H1 (cell line): ENCODE results near the gene CAMSAP3. TPM values are rescaled to one million over a fixed set of nuclear protein-coding genes. Genes with fewer than 3 reads are reported as not detected.

Source experiments
- CHD1 ChIP-seq: IDR thresholded peaks from 2 replicates; pipeline ENCODE4 v1.6.1; 2012; ENCODE audit warnings: low read depth, low read length, improper control_type of control experiment
- RAD21 ChIP-seq, 2 experiments: IDR thresholded peaks in 1 of 2; conservative IDR thresholded peaks in 1 of 2; 2 replicates each; pipeline ENCODE4 v1.6.1; 2011; ENCODE audit warnings: low read depth in 2 of 2, low read length in 2 of 2, improper control_type of control experiment in 1 of 2, inconsistent platforms in 1 of 2, mild to moderate bottlenecking in 1 of 2, moderate library complexity in 1 of 2
- polyA plus RNA-seq, 7 experiments: library from polyadenylated mRNA; depleted of rRNA in 3 of 7; stranded (reverse) in 5 of 7; unstranded in 2 of 7; fragments of >200 nt in 5 of 7; fragments of 200-250 nt in 2 of 7; gene quantifications; 1 replicate in 5 of 7; 2 replicates in 1 of 7; 4 replicates in 1 of 7; pipeline versions ENCODE4 v1.2.1 to v1.2.3, GENCODE V29; 2011 to 2013; ENCODE audit warnings: missing spikeins in 2 of 7, mixed read lengths in 2 of 7
- total RNA-seq: library from RNA; stranded (reverse); fragmentation: NEBNext Ultra II Directional; extraction: Animal tissue kit (Norgen Biotek cat#: 25700); gene quantifications from 2 replicates; pipeline ENCODE4 v1.2.1, GENCODE V29; 2021
- TF ChIP-seq, protein P1 (sequence below): fragments of 300-600 bp; sonication (generic); IDR thresholded peaks from 2 replicates; pipeline ENCODE4 v1.7.1; 2012; ENCODE audit warnings: low read length, moderate library complexity, mild to moderate bottlenecking, inconsistent platforms; ENCODE audit not compliant: insufficient replicate concordance
- TF ChIP-seq, protein P2 (sequence below), 3 experiments: IDR thresholded peaks; 1 replicate in 2 of 3; 2 replicates in 1 of 3; pipeline versions ENCODE4 v1.5.1 to v1.6.1; 2011; ENCODE audit warnings: low read length in 3 of 3, mild to moderate bottlenecking in 3 of 3, inconsistent platforms in 2 of 3, low read depth in 1 of 3, moderate library complexity in 1 of 3; ENCODE audit not compliant: insufficient read depth in 1 of 3; ENCODE audit errors: control extremely low read depth in 1 of 3

CAMSAP3 gene
- total and polyA plus RNA-seq, 2 of the 8 experiments (the other 6 are each of a cell fraction or from before 2014, with no cell fraction given): 11.4 to 30.4 TPM

DNA sequence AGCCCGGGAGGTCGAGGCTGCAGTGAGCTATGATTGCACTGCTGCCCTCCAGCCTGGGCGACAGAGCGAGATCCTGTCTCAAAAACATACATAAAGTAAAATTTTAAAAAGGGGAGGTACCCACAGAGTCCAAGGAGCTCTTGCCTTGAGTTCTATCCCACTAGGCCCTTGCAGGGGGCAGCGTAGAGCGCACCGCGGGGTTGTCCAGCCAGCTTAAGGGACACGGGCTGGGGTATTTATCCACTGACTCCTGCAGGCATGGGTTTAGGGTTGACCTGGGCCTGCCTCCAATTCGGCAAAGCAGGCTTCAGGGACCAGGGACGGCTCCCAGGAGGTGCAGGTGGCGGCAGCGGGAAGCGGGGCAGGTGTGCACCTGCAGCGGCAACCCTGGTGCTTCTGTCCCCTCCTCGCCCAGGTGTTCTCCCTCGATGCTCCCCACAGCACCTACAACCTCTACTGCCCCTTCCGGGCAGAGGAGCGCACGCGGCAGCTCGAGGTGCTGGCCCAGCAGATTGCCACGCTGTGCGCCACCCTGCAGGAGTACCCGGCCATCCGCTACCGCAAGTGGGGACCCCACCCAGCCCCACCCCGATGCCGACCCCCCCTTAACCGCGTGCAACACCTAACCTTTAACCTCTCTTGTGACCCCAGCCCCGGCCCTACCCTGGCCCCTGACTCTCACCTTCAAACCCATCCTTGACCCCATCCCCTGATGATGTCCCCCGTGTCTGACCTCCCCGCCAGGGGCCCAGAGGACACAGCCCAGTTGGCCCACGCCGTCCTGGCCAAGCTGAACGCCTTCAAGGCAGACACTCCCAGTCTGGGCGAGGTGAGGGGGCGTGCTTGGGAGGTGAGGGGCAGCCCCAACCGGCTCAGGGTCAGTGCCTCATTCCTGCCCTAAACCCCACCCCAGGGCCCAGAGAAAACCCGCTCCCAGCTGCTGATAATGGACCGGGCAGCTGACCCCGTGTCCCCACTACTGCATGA, 45.9 kb downstream of the CAMSAP3 start (continued):
- TF ChIP-seq, protein P1, sequence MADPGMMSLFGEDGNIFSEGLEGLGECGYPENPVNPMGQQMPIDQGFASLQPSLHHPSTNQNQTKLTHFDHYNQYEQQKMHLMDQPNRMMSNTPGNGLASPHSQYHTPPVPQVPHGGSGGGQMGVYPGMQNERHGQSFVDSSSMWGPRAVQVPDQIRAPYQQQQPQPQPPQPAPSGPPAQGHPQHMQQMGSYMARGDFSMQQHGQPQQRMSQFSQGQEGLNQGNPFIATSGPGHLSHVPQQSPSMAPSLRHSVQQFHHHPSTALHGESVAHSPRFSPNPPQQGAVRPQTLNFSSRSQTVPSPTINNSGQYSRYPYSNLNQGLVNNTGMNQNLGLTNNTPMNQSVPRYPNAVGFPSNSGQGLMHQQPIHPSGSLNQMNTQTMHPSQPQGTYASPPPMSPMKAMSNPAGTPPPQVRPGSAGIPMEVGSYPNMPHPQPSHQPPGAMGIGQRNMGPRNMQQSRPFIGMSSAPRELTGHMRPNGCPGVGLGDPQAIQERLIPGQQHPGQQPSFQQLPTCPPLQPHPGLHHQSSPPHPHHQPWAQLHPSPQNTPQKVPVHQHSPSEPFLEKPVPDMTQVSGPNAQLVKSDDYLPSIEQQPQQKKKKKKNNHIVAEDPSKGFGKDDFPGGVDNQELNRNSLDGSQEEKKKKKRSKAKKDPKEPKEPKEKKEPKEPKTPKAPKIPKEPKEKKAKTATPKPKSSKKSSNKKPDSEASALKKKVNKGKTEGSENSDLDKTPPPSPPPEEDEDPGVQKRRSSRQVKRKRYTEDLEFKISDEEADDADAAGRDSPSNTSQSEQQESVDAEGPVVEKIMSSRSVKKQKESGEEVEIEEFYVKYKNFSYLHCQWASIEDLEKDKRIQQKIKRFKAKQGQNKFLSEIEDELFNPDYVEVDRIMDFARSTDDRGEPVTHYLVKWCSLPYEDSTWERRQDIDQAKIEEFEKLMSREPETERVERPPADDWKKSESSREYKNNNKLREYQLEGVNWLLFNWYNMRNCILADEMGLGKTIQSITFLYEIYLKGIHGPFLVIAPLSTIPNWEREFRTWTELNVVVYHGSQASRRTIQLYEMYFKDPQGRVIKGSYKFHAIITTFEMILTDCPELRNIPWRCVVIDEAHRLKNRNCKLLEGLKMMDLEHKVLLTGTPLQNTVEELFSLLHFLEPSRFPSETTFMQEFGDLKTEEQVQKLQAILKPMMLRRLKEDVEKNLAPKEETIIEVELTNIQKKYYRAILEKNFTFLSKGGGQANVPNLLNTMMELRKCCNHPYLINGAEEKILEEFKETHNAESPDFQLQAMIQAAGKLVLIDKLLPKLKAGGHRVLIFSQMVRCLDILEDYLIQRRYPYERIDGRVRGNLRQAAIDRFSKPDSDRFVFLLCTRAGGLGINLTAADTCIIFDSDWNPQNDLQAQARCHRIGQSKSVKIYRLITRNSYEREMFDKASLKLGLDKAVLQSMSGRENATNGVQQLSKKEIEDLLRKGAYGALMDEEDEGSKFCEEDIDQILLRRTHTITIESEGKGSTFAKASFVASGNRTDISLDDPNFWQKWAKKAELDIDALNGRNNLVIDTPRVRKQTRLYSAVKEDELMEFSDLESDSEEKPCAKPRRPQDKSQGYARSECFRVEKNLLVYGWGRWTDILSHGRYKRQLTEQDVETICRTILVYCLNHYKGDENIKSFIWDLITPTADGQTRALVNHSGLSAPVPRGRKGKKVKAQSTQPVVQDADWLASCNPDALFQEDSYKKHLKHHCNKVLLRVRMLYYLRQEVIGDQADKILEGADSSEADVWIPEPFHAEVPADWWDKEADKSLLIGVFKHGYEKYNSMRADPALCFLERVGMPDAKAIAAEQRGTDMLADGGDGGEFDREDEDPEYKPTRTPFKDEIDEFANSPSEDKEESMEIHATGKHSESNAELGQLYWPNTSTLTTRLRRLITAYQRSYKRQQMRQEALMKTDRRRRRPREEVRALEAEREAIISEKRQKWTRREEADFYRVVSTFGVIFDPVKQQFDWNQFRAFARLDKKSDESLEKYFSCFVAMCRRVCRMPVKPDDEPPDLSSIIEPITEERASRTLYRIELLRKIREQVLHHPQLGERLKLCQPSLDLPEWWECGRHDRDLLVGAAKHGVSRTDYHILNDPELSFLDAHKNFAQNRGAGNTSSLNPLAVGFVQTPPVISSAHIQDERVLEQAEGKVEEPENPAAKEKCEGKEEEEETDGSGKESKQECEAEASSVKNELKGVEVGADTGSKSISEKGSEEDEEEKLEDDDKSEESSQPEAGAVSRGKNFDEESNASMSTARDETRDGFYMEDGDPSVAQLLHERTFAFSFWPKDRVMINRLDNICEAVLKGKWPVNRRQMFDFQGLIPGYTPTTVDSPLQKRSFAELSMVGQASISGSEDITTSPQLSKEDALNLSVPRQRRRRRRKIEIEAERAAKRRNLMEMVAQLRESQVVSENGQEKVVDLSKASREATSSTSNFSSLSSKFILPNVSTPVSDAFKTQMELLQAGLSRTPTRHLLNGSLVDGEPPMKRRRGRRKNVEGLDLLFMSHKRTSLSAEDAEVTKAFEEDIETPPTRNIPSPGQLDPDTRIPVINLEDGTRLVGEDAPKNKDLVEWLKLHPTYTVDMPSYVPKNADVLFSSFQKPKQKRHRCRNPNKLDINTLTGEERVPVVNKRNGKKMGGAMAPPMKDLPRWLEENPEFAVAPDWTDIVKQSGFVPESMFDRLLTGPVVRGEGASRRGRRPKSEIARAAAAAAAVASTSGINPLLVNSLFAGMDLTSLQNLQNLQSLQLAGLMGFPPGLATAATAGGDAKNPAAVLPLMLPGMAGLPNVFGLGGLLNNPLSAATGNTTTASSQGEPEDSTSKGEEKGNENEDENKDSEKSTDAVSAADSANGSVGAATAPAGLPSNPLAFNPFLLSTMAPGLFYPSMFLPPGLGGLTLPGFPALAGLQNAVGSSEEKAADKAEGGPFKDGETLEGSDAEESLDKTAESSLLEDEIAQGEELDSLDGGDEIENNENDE: no peak
- TF ChIP-seq, protein P2, sequence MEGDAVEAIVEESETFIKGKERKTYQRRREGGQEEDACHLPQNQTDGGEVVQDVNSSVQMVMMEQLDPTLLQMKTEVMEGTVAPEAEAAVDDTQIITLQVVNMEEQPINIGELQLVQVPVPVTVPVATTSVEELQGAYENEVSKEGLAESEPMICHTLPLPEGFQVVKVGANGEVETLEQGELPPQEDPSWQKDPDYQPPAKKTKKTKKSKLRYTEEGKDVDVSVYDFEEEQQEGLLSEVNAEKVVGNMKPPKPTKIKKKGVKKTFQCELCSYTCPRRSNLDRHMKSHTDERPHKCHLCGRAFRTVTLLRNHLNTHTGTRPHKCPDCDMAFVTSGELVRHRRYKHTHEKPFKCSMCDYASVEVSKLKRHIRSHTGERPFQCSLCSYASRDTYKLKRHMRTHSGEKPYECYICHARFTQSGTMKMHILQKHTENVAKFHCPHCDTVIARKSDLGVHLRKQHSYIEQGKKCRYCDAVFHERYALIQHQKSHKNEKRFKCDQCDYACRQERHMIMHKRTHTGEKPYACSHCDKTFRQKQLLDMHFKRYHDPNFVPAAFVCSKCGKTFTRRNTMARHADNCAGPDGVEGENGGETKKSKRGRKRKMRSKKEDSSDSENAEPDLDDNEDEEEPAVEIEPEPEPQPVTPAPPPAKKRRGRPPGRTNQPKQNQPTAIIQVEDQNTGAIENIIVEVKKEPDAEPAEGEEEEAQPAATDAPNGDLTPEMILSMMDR (IDR thresholded peaks at IDR 0.05; ENCODE audit: control extremely low read depth in 1 of 3, insufficient read depth in 1 of 3, low read depth in 1 of 3, low read length in 3 of 3): peak; percentile 45 to 57 (median 51)
- TF ChIP-seq RAD21 (IDR thresholded peaks at IDR 0.05 in 1 of 2, conservative IDR thresholded peaks at IDR 0.05 in 1 of 2; ENCODE audit: low read depth in 2 of 2, low read length in 2 of 2): peak; percentile 19 to 38; a peak in 3 of 4 replicates
- TF ChIP-seq CHD1: no peak
